Activated CD8-positive, alpha-beta memory T cell treated with anti-CD3 and anti-CD28 coated beads for 36 hours (primary cell): ENCODE measurements around the gene QRFP. TPM values are rescaled to one million over a fixed set of nuclear protein-coding genes. Genes with fewer than 3 reads are reported as not detected.

Experiments
- CTCF ChIA-PET: fragments of 350-600 bp; sonication (Branson Sonifier 250); formaldehyde crosslinking; loops from one replicate; lab custom pipeline; 2021; ENCODE audit warnings: antibody characterized with exemption; lab: Charles Lee
- POLR2A ChIA-PET: fragments of 350-600 bp; sonication (Branson Sonifier 250); formaldehyde crosslinking; loops from one replicate; lab custom pipeline; 2021; ENCODE audit warnings: antibody characterized with exemption; lab: Charles Lee
- total RNA-seq, 2 experiments: library from RNA; stranded (reverse); gene quantifications; one replicate each; pipeline ENCODE4 v1.2.3, GENCODE V29; 2021

QRFP gene, protein sequence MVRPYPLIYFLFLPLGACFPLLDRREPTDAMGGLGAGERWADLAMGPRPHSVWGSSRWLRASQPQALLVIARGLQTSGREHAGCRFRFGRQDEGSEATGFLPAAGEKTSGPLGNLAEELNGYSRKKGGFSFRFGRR
- not detected for total RNA-seq

DNA sequence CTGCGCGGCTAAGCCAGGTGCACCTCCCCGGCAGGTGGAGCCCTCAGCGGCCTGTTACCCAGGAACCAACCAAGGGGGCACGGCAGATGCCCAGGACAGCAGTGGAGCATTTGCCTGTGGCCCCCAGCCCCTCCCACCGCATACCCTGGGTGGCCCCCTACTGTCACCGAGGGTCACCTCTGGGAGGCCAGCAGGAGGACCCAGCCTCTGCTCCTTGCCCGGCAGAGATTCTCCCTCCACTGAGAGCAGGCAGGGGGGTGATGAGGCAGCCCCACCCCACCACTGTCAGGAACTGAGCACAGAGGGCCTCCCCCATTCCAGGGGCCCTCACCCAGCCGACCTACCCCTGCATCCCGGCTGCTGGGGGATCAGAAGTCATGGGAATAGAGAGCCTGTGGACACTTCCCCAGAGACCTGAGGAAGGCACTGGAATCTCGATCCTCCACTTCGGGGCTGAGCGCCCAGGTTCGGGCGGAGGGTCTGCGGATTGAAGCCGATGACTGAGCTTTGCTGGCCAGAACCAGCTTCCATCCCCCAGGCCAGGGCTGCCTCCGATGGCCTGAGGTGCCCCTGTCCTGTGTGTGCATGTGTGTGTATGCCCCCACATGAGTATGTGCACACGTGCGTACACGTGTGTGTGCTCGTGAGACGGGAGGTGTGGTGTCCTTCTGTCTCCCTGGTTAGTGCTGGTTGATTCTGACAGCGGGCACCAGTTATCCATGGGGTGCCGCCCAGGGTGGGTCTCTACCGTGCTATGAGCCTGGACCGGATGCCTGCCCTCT, at the start of gene QRFP:
Gene QRFP (minus strand): TSS at position 580 of the 782 bp plus-strand sequence. CDS start 2,974 bp downstream, outside the sequence.
- CTCF ChIA-PET = no interaction called here

DNA sequence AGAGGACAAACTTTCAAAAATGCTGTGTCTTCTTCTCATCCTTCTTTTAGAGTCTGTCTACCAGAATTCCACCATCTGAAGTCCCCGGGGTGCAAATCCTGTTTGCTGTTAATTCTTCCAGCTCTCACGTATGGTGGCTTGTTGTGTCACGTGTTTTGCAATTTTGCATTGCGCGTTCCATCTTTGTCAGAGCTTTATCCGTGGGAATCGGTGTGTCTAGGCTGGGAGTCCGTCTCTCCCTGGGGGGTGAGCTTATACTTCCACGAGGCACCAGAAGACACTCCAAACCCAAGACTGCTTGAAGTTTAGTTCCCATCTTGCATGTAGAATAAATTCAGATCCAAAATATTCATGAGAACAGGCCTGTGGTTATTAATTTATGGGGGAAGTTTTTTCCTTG, 48.6 kb upstream of the QRFP start:
- ChIA-PET POLR2A (no interaction called here), CTCF (no interaction called here)

More for the DNA sequence above, at the start of gene QRFP:
- POLR2A ChIA-PET = no interaction called here

DNA sequence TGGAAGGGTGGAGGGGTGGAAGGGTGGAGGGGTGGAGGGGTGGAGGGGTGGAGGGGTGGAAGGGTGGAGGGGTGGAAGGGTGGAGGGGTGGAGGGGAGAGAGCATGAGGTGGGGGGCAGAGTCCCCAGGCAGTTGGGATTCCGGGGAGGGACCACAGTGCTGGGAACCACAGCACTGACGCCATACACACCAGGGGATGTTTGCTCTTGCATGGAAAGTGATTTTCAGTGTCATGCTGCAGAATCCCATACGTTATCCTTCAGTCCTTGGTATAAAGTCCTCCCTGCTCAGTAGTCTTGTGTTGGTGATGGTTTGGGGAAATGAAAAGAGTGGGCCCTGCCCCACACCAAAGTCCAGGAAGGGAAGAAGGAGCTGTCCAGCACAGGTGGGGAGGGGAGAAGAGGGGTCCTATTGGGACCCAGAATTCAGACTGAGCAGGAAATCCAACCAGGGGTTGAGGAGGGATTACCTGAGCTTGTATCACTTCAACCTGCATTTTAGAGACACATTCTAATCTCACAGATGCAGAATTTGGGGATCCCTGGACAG, 48.0 kb upstream of the QRFP start:
- ChIA-PET CTCF (no interaction called here), POLR2A (no interaction called here)

DNA sequence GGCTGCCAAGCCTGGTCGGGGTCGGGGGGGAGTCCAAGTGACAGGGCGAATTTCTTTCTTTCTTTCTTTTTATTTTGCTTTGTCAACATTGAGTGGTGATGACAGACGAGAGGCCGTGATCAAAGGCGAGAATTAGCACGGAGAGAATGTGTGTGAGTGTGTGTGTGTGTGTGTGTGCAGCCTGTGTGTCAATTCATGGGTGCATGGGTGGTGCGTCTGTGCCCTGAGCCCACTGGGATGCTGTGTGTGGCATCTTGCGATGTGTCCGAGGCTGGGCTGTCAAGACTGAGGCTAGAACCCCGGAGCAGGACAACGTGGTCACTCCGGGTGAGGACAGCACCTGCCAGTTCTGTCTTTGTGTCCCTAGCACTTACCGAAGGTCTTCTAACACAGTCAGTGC, 47.2 kb upstream of the QRFP start:
- ChIA-PET CTCF (interaction anchor here (0.6 kb wide), 1 partner anchor 210 kb away, joined by 3 read pairs; no protein-coding TSS in a partner anchor), POLR2A (no interaction called here)

DNA sequence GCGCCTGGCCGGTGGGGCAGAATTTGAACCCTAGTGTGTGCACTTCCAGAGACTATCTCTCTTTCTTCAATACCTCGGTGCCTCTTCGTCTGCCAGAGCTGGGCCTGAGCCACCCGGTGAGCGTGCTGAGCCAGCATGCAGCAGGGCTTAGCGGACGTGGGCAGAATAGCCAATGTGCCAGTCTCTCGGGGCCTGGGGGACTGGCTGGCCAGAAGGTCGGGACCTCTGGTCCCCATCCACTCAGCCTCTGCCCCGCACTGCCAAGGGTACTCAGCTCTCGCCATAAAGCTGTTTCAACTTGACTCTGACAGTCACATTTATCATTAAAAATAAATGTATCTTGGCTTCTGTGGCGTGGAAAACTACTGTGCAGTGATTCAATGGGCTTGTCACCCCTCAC, 46.6 kb upstream of the QRFP start:
- POLR2A ChIA-PET = no interaction called here
- CTCF ChIA-PET = interaction anchor here (0.6 kb wide), 1 partner anchor 210 kb away, joined by 3 read pairs; no protein-coding TSS in a partner anchor

DNA sequence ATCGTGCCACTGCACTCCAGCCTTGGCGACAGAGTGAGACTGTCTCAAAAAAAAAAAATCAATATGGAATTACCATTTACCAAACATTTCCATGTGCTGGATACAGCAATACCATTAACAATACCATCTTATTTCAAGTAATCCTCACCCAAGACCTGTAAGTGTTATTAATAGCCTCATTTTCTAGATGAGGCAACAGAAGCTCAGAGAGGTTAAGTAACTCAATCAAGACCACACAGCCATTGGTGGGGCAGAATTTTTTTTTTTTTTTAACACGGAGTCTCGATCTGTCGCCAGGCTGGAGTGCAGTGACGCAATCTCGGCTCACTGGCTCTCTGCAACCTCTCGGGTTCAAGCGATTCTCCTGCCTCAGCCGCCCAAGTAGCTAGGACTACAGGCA, 46.1 kb upstream of the QRFP start:
- POLR2A ChIA-PET = no interaction called here

DNA sequence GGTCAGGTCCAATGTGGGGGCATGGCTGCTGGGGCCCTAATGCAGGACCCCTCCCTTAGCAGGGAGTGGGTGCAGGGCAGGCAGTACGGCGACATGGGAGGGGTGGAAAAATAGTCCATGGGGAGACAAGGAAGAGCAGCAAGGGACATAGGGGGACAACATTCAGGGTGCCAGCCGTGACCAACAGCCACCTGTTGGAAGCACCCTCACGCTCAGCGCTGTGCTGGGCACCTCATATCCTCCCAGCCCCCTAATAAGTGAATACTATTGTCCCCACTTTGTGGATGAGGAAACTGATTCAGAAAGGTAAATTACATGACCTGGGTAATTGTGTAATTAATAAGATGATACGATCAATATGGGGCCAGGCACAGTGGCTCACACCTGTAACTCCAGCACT, 45.5 kb upstream of the QRFP start:
- POLR2A ChIA-PET = no interaction called here

More for the DNA sequence above, 46.1 kb upstream of the QRFP start:
- CTCF ChIA-PET = no interaction called here

DNA sequence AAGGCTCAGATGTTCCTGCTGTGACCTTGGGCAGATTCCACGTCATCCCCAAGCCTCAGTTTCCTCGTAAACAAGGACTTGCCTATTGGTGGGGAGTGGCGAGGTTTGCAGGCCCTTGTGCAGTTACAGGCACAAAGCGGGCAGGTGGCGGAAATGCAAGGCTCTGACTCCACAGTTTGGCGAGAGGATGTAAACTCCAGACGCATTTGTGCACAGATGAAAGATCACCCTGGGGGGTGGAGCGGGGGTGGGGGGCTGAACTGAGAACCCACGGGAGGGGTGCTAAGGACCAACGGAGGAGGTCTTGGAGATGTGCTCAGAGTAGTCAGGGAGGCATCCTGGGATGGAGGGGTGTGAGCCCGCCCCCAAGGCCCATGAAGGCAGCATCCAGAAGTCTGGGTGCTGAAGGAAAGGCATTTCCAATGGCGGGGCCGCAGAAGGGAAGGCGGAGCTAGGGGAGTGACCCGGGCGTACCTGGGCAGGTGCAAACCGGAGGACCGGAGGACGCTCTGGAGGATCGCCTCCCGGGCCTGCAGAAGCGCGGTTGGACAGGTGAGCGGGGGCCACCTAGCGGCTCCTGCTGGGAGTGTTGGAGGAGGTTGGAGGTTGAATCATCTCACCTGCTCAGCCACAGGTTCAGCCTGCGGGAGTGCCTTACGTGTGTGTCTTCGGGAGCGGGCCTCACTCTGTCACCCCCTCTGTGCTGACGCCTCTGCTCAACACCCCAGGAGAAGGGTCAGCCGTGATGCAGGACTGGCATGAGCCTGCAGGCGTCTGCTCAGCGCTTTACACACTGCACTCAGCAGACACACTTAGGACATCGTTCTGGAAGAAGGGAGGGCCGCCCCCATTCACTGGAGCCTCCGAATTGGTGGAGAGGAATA, 44.3 kb upstream of the QRFP start:
- CTCF ChIA-PET = no interaction called here
- POLR2A ChIA-PET = no interaction called here

More for the DNA sequence above, 45.5 kb upstream of the QRFP start:
- CTCF ChIA-PET = no interaction called here

DNA sequence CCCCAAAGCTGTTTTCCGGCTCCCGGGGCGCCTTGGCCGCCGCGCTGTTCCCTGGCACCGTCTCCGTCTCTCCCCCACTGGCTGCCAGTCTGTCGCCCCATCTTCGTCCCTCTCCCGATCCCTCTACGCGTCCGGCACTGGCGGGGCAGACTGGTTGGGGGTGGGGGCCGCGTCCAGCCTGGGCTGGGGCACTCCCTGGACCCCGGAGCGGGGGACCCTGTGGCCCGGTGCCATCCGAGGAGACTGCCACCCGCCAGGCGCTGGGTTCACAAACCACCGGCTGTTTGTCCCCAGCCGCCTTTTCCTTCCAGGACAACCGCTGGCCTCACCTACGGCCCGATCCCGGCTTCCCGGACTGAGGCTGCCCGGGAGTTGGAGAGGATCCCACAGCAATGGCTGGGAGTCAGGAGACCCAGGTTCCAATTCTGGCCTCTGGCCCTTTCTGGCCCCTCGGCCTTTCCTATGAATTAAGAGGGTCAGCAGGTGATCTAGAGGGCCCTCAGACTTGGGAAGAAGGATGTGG, 43.5 kb upstream of the QRFP start:
- ChIA-PET POLR2A (interaction anchor here (0.6 kb wide), 1 partner anchor 226 kb away, joined by 4 read pairs; no protein-coding TSS in a partner anchor), CTCF (interaction anchor here (0.6 to 1.4 kb wide), 2 partner anchors 68 to 266 kb away, joined by 4 to 5 read pairs; no protein-coding TSS in a partner anchor)

DNA sequence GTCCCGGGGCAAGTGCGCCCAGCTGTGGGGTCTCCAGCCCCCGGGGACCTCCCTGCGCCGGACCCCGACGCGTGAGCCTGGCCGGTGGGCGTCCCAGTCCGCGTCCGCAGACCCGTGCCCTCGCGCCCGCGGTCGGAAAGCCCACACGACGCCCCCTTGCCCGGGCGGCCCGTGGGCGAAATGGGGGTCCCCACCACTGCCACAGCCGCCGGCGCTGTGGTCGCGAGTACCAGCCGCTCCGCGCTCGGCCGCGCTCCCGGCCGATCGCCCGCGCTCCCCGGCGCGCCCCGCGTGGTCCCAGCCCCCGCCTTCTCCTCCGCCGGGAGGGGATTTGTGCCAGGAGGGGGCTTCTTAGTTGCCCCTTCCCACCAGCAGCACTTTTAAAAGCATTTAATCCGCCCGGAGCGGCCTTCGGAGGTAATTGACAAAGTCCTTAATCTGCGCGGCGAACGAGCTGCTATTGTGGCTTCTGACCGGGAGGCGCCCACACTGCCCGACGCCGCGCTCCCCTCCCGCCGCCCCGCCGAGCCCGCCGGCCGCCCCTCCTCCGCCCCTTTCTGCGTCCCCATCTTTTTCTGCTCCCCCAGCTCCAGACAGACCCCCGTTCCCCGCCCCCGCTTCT, 42.9 kb upstream of the QRFP start:
- CTCF ChIA-PET = interaction anchor here (0.6 to 1.4 kb wide), 2 partner anchors 68 to 265 kb away, joined by 4 to 5 read pairs; no protein-coding TSS in a partner anchor

DNA sequence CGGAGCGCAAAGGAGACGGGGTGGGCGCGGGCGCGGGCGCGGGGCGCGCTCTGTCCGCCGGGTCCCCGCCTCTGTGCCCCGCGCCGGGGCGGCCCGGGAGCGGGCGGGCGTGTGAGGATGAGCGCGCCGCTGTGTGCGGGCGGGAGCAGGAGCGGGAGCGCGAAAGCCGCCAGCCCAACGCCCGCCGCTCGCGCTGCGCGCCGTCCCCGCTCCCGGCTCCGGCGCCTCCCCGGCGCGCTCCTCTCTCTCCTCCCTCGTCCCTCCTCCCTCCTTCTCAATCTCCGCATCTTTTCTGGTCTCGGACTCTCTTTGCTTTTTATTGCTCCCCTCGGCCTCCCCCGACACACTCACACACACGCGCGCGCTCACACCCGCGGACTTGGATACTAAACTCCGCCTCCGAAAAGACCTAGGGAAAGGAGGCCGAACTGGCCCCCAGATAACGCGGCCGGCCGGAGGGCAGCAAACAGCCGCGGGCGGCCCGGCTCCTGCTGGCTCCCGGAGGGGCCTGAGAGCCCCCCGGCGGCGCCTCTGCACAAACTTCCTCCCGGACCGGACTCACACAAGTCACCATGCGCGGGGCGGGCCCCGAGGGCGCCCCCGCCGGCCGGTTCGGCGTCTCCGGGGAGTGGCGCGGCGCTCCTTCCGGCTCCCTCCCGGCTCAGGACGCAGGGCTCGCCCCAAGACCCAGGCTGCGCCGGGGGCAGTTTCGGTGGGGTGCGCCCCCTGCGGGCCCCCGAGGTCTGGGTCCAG, 42.2 kb upstream of the QRFP start, which contains the start of gene FIBCD1:
Gene FIBCD1 (minus strand): TSS at position 596 of the 753 bp plus-strand sequence. CDS start 640 bp downstream, outside the sequence.
- ChIA-PET POLR2A (no interaction called here), CTCF (interaction anchor here (1.4 kb wide), 1 partner anchor 67 kb away, joined by 4 read pairs; no protein-coding TSS in a partner anchor)

More for the DNA sequence above, 42.9 kb upstream of the QRFP start:
- POLR2A ChIA-PET = interaction anchor here (0.6 kb wide), 1 partner anchor 226 kb away, joined by 4 read pairs; no protein-coding TSS in a partner anchor

DNA sequence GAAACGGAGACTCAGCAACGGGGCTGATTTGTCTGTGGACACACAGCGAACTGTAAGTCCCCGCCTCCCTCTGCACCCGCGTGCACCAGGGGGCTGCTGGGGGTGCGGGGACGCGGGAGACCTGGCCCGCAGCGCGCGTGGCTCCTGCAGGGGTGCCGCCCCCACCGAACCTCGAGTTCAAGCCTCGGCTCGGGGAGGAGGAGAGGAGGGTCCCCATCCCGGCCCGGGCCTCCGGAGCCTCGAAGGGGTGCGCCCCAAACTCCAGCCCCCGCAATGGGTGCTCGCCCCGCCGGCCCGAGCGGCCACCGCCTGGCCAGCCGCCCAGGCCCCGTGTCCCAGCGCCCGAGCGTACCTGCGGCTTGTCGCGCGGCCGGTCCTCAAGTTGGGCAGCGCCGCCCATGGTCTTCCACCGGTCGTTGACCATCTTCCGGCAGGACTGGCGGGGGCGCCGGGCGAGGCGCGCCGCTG, 41.6 kb upstream of the QRFP start:
- ChIA-PET POLR2A (no interaction called here), CTCF (no interaction called here)

DNA sequence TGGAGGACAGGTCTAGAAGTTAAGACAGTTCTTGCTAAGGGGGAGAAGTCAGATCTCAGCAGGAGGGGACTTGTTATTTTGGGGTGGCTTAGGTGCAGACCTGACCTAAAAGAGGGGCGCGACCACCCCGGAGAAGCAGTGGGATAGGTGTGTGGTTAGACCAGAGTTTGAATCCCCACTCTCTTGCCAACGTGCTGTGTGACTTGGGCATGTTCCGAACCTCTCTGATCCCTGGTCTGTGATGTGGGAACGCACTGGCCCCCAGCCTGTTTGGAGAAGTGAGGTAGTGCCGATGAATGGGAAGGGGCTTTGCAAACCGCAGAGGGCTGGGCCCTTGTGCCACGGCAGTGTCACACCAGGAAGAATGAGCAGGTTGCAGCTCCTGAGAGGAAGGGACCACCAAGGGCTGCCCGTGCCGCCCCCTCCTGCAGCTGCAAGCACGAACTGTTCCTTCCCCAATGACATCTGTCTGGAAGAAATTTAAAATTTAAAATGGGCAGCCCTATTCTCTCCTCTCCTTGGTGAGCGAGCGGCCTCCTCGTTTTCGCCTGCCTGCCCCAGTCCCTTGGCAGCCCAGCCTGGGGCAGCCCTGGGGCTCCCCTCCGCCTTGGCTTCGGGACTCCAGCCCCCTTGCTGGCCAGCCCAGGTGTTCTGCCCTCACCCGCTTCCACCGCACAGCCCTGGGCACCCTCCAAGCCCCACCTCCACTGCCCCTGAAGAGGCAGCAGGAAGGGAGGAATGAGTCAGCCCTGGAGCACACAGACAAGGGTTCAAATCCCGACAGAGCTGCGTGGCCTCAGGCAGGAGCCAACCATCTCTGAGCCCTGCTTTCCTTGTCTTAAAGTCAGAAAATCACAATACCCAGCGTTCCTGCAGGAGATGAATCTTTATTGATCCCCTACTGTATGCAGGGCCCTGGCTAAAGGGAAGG, 40.8 kb upstream of the QRFP start:
- CTCF ChIA-PET = no interaction called here
- POLR2A ChIA-PET = no interaction called here

DNA sequence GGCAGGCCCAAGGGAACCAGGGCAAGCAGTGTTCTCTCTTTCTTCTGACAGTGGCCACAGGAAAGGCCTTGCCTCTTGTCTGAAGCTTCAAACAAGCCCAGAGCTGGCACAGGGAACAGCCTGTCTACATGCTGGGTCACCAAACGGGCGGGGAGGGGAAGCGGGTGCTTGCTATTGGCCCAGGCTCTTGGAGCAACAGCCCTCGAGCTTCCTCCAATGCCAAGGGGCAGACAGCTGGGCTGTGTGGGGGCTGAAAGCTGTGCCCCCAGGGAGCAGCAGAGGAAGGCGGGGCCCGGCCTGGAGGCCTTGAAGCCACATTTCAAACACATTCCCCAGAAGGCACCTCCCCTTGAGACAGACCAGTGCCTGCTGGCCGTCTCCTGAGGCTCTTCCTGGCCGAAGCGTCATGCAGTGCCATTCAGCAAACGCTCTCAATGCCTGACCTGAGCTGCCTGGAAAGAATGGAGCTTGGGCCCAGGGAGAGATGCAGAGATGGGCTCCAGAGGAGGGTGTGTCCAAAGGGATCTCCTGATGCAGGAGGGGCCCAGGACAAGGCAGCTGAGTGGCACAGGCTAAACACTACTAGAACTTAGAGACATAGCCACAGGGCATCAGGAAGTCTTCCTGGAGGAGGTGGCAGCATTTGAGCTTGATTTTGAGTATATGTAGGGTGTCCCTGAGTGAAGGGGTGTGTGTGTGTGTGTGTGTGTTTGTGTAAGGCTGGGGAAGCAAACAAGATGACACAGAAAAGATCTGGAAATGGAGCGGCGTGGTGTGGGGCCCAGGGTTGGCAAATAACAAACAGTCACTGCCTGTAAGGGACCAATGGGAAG, 39.9 kb upstream of the QRFP start:
- ChIA-PET POLR2A (no interaction called here), CTCF (no interaction called here)

DNA sequence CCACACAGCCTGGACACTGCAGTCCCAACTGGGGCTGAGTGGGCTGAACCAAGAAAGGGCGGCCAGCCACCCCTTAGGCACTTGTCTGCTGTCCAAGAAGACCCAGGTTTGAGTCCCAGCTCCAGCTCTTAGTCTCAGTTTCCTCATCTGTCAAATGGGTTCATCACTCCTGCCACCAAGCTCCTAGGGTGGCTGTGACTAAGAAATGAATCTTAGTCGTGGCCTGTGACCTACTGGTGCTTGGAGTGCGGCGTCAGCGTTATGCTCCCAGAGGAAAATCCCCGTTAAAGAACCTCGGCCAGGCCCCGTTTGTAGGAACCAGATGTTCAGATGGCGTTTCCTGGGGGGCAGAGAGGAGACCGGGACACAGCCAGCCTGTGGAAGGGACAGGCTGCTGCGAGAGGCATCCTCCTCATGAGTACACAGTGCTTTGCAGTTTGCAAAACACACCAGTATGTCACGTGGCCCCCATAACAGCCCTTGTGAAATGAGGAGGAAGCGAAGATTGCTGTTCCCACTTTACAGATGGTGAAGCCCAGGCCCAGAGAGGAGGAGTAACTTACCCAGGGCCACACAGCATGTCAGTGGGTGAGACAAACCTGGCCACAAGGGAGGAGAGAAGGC, 39.1 kb upstream of the QRFP start:
- ChIA-PET POLR2A (no interaction called here), CTCF (interaction anchor here (1.1 kb wide), 1 partner anchor 111 kb away, joined by 3 read pairs; no protein-coding TSS in a partner anchor)
